ENCODE data around the gene GIMAP5.
"Not testable (repeated sequence)": the region's sequence is repeated elsewhere in the genome, so short reads cannot be mapped to it uniquely, and the experiment has no call there.

GRCh38 chr7:150774131-150774530 is 36.9 kb downstream of the GIMAP5 start:
- TF ChIP-seq CTCF, POLR2A (IDR thresholded peaks at IDR 0.05): not testable (repeated sequence)
